ENCODE measurements around the gene RNF14. TPM values are rescaled to one million over a fixed set of nuclear protein-coding genes. Genes with fewer than 3 reads are reported as not detected.
A peak's percentile ranks its signal among the peaks of the same experiment; 100 is the strongest.

RNF14 gene
- total RNA-seq, 1 experiment from 2014 or later, result 20.1 TPM

- TF ChIP-seq CTCF (conservative IDR thresholded peaks at IDR 0.05), result peak; percentile 93
- H3K18ac ChIP-seq (ENCODE audit: insufficient read length, low read depth, low read length), result no peak overlapping the region
- no peak overlapping the region for H3K27ac ChIP-seq (ENCODE audit: insufficient read length, low read depth, low read length)
- H3K23me2 ChIP-seq (ENCODE audit: insufficient read length, low read depth, low read length, poor library complexity, severe bottlenecking), result no peaks in the 10 kb centered on the region
- no peak overlapping the region for H3K23ac ChIP-seq (ENCODE audit: insufficient read length, low read depth, low read length)
- H3K56ac ChIP-seq (ENCODE audit: insufficient read length, low read depth, low read length), result no peak overlapping the region
- H2BK120ac ChIP-seq (ENCODE audit: low read depth, low read length, poor library complexity, severe bottlenecking), result no peak overlapping the region
- no peak overlapping the region for H2AK5ac ChIP-seq (ENCODE audit: insufficient read length, low read length)
- no peak overlapping the region for H4K5ac ChIP-seq (ENCODE audit: insufficient read length, low read depth, low read length)
- no peak overlapping the region for H2AFZ ChIP-seq (ENCODE audit: low read length)
- no peak overlapping the region for H4K8ac ChIP-seq (replicated peaks; ENCODE audit: insufficient read length, low read depth, low read length)
- H4K20me1 ChIP-seq (ENCODE audit: control insufficient read depth, insufficient read depth, insufficient read length), result no peaks in the 10 kb centered on the region
- no peak overlapping the region for H2BK5ac ChIP-seq (ENCODE audit: insufficient read length, low read length)
- no CpG with 5 or more reads among the region's 14 CpGs for WGBS (ENCODE audit: extremely low coverage, insufficient read length, low lambda C conversion rate)
- no peaks in the 10 kb centered on the region for H3K79me1 ChIP-seq (ENCODE audit: insufficient read depth, low read depth, low read length, poor library complexity, severe bottlenecking)
- H3K4me2 ChIP-seq (ENCODE audit: insufficient read depth, insufficient read length, low read length), result no peak overlapping the region
- H3K14ac ChIP-seq (ENCODE audit: insufficient read depth, low read length), result no peak overlapping the region
- H3K4me1 ChIP-seq (ENCODE audit: insufficient read depth, low read length), result no peaks in the 10 kb centered on the region; the same call in 1 of the 2 replicates
- no peaks in the 10 kb centered on the region for H3K36me3 Mint-ChIP-seq (ENCODE audit: insufficient read depth in 1 of 3, low read depth in 3 of 3)
- no peaks in the 10 kb centered on the region for H3K27me3 ChIP-seq (ENCODE audit: insufficient read depth, low read length)
- H3K4me1 Mint-ChIP-seq, result peaks cover 16 to 25% of the 10 kb centered on the region in 2 experiments
- no peaks in the 10 kb centered on the region for H3K27me3 Mint-ChIP-seq (ENCODE audit: low read depth)
- no peak overlapping the region for H3K9ac ChIP-seq (ENCODE audit: extremely low read depth, insufficient read length, low read length)
- H4K91ac ChIP-seq (ENCODE audit: insufficient read length, low read depth, low read length), result no peak overlapping the region
- no peaks in the 10 kb centered on the region for H3K79me2 ChIP-seq (ENCODE audit: insufficient read depth, low read length)
- no peaks in the 10 kb centered on the region for H3K9me3 Mint-ChIP-seq
- H3K4me3 Mint-ChIP-seq, result peak overlapping the region in 1 of 2 experiments; percentile 41; a peak in 2 of 5 replicates
- H3K27ac Mint-ChIP-seq, result no peak overlapping the region; a peak in 1 of 7 replicates
- no peaks in the 10 kb centered on the region for H3K9me3 ChIP-seq (ENCODE audit: control insufficient read depth, low read depth, low read length)
- no peak overlapping the region for H3K4ac ChIP-seq (ENCODE audit: low read depth, low read length)
- DNase-seq, result peak; percentile 85
- H2BK12ac ChIP-seq (ENCODE audit: insufficient read length, low read depth, low read length), result no peak overlapping the region
- no peak overlapping the region for H2BK20ac ChIP-seq (ENCODE audit: low read depth, low read length, poor library complexity, severe bottlenecking)
- H3T11ph ChIP-seq (ENCODE audit: low read length), result no peak overlapping the region
- no peak overlapping the region for H2BK15ac ChIP-seq (ENCODE audit: low read depth, low read length)
Observed at GRCh38 chr5:141960449-141961323, 8.2 kb upstream of the RNF14 start.
